HG03103 (cell line): ENCODE data around the gene B3GAT2.
"Not testable (repeated sequence)": the region's sequence is repeated elsewhere in the genome, so short reads cannot be mapped to it uniquely, and the experiment has no call there.

ENCODE experiments used
- ATAC-seq: cut with Tn5 transposase; IDR thresholded peaks from one replicate; pipeline ENCODE4 v1.9.1; 2021; ENCODE audit warnings: low read depth; ENCODE audit not compliant: unreplicated experiment

B3GAT2 gene, protein sequence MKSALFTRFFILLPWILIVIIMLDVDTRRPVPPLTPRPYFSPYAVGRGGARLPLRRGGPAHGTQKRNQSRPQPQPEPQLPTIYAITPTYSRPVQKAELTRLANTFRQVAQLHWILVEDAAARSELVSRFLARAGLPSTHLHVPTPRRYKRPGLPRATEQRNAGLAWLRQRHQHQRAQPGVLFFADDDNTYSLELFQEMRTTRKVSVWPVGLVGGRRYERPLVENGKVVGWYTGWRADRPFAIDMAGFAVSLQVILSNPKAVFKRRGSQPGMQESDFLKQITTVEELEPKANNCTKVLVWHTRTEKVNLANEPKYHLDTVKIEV

DNA sequence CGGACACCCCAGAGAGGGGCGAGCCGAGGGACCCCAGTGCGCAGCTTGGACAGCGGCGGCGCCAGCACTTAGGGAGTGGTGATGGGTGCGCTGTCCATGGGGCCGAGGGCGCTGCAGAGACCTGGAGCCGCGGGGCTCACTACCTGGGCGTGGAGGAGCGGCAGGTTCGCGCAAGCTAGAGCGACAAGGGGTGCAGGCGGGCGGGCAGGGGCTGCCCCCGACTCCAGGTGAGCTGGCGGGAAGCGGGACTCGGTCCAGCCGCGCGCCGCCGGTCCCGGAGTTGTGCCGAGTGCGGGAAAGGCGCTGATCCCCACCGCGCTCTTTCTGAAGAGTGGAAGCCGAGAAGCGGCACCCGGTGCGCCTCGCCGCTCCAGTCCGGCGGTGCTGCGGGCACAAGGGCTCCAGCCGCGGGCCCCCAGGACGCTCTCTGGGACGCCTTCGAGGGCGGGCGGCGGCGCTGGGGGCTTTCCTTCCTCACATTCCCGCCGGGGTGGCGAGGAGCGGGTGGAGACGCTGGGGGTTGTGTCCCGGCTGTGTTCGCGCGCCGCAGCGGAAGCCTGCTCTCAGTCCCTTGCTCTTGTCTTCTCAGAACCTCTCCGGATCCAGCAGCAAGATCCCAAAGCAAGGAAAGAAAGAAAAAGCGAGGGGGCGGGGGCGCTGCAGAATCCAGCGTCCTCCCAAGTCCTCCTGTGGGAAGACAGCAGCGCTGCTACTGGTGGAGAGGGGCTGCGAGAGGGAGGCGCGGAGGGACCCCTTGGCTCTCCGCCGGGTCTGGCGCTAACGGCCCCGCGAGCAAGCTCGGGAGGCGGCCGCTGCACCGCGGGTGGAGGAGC lies at the start of gene B3GAT2:
B3GAT2 (minus strand) TSS at position 610 of the 833 bp plus-strand sequence. CDS start 631 bp downstream, outside the sequence.
- ATAC-seq, result peak; percentile 12

DNA sequence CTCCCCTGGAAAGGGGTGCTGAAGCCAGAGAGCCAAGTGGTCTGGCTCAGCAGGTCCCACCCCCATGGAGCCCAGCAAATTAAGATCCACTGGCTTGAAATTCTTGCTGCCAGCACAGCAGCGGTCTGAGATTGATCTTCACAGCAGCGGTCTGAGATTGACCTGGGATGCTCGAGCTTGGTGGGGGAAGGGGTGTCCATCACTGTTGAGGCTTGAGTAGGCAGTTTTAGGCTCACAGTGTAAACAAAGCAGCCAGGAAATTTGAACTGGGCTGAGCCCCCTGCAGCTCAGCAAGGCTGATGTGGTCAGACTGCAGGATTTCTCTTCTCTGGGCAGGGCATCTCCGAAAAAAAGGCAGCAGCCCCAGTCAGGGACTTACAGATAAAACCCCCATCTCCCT lies 41.3 kb upstream of the B3GAT2 start:
- no peak for ATAC-seq

DNA sequence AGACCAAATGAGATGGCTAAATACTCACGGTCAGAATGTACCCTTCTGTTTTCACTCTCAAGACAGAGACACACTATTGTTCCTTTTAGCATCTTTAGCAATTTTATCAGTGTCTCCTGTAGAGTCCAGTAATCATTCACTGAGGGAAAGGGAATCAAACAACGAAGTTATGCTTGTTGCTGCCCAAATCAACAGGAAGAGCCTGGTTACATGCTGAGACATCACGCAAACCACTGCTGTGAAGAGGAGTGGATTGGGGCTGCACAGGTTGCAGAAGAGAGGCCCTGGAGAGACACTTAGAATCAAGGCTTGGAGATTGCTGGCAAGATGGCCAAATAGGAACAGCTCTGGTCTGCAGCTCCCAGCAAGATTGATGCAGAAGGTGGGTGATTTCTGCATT lies 40.5 kb upstream of the B3GAT2 start:
- ATAC-seq, result no peak

DNA sequence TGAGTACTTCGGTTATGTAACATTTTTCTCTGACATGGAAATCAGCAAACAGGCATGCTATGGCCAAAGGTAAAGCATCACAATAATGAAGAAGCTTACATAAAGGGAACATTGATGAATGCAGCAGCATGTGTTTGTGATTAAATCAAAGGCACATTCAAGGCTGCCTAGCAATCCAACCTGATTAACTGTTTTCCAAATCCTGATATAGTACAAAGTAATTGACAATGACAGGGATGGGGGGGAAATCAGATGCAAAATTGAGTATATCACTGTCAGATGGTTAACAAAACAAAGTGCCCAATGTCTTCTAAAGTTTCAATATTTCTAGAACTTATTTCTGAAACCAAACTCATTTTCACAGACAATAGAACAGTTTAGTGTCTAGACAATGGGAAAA lies 39.2 kb upstream of the B3GAT2 start:
- no peak for ATAC-seq

DNA sequence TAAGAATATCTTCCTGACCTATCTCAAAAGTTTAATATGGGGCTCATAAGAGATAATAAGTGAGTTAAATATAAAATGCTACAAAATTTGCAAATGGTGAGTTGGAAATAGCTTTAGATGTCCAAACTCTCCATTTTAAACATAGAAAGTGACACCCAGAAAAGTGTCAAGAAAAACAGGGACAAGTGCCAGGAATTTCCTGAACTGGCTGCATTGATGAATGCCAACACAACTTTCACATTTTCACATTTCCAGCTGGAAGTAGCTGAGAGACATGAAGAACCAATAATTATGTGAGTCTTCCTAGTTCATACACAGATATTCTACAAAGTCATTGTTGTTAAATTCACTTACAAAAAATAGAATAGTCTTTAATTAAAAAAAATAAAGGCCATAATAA lies 38.6 kb upstream of the B3GAT2 start:
- no peak for ATAC-seq

DNA sequence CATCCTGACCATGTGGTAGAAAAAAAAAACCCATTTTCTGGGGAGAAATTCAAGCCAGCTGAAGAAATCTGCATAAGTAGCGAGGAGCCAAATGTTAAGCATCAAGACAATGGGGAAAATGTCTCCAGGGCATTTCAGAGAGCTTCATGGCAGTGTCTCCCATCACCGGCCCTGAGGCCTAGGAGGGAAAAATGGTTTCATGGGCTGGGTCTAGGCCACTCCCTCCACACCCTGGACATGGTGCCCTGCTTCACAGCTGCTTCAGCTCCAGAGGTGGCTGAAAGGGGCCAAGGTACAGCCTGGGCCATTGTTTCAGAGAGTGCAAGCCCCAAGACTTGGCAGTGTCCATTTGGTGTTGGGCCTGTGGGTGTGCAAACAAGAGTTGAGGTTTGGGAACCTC lies 34.4 kb upstream of the B3GAT2 start:
- ATAC-seq, result no peak

DNA sequence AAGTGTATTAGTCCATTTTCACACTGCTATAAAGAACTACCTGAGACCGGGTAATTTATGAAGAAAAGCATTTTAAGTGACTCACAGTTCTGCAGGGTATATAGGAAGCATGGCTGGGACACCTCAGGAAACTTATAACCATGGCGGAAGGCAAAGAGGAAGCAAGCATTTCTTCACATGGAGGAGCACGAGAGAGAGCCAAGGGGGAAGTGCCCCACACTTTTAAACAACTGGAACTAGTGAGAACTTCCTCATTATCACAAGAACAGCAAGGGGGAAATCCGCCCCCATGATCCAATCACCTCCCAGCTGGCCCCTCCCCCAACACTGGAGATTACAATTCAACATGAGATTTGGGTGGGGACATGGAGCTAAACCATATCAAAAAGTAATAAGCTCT lies 28.3 kb upstream of the B3GAT2 start:
- no peak for ATAC-seq

DNA sequence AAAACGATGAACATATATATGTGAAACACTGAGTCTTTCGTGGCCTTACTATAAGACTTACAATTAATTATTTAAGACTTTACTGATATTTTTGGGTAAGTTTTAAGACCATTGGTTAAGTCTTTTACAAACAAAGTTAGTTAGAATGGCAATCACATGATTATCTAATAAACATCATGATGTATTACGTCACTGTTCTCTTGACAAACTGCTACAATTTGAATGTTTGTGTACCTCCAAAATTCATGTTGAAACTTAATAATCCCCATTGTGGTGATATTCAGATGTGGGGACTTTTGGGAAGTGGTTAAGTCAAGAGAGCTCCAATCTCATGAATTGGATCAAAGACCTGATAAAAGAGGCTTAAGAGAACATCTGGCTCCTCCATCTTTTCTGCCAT lies 25.9 kb upstream of the B3GAT2 start:
- no peak for ATAC-seq

DNA sequence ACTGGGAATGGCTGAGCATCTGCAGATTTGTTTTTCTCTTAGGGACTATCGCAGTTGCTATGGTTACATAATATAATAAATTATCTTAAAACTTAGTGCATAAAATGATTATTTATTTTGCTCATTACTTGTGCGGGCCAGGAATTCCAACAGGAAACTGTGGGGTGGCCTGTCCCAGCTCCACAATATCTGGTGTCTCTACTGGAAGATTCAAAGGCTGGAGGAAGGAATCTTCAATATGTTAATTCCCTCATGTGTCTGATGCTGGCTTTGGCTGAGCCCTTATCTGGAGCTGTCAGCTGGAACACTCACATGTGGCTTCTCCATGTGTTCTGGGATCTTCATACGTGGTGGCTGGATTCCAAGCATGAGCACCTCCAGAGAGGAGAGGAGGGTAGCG lies 23.9 kb upstream of the B3GAT2 start:
- ATAC-seq, result no peak

DNA sequence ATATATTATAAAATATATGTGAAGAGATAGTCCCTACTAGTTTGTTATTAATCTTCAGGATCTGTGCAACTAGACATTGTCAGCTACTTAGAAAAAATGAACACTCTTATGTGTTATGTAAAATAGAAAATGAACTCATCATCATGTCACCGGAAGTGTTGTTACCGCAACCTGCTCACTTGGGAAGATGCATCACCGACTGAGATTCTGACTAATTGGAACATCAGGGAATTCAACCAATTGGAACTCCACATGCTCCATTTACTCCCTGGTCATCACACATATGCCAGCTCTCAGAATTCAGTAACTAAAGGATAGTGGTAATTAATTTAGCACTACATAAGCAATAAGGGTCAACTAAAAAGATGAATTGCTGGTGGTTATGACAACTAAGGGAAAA lies 16.7 kb upstream of the B3GAT2 start:
- ATAC-seq, result no peak

DNA sequence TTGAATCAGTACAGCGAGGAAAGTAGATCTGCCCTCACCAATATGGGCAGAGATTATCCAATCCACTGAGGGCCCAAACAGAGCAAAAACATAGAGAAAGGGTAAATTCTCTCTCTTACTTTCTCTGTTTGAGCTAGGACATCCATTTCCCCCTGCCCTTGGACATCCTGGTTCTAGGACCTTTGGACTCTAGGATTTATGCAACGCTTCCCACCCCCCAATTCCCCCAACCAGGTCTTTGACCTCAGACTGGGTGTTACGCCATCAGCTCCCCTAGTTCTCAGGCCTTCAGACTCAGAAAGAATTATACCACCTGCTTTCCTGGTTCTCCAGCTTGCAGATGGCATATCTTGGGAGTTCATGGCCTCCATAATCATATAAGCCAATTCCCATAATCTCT lies 10.2 kb upstream of the B3GAT2 start:
- no peak for ATAC-seq

DNA sequence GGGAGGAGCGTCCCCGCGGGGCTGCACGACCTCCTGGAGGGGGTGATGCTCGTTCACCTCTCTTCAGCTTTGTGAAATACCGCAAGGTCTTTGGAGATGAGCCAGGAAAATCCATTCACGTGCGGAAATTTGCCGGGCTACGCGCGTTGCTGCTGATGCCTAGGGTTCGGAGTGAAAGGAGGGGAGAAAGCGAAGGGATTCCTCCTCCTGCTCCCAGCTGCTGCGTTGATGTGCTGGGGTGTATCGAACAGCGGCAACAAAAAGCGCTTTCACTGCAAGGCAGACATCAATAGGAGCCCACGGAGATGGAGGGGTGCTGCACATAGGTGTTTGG lies 391 bp upstream of the B3GAT2 start:
- ATAC-seq, result no peak

DNA sequence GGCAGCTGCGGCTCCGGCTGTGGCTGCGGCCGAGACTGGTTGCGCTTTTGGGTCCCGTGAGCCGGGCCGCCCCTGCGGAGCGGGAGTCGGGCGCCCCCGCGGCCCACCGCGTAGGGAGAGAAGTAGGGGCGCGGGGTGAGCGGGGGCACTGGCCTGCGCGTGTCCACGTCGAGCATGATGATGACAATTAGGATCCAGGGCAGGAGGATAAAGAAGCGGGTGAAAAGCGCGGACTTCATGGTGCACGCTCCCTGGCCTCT lies 739 bp downstream of the B3GAT2 start:
- no peak for ATAC-seq

DNA sequence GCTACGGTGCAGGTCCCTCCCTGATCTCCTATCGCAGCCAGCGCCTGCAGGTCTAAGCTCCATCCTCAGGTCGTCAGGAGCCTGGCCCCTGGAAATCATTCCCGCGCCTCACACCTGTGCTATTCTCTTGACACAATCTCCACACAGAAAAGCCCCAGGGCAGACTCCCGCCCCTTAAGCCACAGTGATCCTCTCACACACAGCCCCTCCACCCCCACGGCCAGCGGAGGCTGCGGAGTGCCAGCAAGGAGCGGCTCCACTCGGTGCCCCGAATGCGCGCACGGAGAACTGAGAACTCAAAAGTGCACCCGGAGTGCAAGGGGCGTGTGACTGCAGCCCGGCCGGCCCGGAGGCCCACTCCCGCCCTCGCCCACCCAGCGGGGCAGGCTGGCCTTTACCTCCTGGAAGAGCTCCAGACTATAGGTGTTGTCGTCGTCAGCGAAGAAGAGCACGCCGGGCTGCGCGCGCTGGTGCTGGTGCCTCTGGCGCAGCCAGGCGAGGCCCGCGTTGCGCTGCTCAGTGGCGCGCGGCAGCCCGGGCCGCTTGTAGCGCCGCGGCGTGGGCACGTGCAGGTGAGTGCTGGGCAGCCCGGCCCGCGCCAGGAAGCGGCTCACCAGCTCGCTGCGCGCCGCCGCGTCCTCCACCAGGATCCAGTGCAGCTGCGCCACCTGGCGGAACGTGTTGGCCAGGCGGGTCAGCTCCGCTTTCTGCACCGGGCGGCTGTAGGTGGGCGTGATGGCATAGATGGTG lies 1.2 kb downstream of the B3GAT2 start:
- peak; percentile 91 for ATAC-seq

DNA sequence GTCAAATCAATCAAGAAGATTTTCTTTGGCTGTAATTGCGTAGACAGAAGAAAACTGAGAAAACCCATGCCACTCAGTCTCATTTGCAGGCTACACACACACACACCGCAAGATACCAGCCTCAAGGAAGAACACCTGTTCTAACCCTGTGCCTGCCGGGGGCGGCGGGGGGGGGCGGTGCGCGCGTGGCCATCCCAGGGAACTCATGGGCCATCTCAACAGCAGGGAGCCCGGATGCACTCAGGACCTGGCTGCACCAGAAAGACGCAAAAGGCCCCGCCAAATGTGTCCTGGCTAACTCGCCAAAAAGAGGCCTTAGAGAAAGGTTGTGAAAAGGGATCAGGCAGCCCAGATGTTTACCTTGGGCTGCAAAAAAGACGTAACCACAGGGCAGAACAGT lies 2.1 kb downstream of the B3GAT2 start:
- ATAC-seq, result no peak

DNA sequence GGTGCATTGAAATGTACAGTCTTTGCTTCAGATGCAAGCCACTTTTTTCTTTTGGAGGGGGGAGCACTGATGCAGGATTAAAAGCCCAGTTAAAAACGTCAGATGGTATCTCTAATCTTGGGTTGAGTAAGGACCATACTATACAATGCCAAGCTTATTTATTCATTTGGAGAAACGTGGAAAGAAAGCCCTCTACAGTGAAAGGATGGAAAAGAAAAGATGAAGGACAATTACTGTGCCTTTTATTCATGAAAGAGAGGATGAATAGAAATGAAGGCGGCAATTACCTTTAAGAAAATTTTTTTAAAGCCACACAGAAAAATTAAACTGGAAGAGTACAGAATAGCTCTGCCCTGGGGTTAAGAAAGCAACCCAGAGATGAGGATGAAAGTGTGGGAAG lies 2.7 kb downstream of the B3GAT2 start:
- no peak for ATAC-seq

DNA sequence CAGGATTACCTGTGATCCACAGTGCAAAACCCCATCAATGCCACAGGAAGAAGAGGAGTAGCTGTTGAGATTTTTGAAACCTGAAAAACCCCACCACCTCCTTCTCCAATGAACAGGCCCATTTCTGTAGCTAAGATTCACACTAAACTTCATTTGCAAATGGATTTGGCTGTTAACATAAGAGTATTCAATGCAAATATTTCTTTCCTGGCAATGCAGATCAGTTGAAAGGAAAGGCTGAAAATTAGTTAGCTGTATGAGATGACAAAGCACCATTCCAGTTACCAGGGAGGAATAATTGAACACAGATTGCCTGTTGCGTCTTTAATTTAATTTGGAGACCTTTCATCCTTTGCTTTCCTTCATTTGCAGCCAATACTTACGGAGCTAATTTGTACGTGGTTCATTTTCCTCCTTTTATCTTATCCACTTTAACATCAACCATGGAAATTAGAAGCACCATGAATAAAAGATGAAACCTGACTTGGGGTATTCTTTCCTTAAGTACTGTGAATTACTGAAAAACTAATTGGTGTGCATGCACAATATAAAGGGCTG lies 4.2 kb downstream of the B3GAT2 start:
- no peak for ATAC-seq

DNA sequence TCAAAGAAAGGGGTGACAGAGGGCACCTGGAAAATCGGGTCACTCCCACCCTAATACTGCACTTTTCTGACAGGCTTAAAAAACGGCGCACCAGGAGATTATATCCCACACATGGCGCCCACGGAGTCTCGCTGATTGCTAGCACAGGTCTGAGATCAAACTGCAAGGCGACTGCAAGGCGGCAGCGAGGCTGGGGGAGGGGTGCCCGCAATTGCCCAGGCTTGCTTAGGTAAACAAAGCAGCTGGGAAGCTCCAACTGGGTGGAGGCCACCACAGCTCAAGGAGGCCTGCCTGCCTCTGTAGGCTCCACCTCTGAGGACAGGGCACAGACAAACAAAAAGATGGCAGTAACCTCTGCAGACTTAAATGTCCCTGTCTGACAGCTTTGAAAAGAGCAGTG lies 12.5 kb downstream of the B3GAT2 start:
- ATAC-seq, result not testable (repeated sequence)

DNA sequence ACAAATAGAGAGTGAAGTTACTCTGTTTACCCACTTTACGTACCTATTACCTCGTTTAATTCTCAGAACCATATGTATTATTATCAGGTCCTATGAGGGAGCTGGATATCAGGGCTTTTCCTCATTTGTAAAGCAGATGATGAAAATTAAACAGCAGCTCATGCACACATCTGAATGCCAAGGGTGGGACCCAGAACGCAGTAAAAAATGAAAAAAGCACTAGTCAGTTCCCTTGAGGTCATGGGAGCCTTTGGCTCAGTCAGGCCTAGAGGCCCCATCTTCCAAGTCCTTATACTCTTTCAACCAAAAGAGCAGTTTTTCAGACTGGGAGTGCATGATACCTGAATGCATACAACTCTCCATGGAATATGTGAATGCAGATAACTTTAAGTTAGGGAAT lies 23.0 kb downstream of the B3GAT2 start:
- ATAC-seq, result no peak

DNA sequence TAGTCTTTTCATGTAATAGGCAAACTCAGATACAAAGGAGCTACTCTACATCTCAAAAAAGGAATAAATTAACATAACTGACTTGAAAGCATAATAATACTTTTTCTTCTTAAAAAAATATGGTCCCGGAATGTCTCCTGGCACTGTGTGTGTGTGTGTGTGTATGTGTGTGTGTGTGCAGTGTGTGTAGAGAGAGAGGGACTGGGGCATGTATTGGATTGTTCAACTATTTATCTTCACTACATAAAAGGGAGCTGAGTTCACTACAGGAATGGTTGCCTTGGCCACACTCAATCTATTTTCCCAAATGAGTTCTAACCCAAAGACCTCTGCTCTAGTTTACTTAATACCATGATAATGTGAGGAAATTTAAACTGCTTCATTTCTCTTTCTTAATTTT lies 51.1 kb downstream of the B3GAT2 start:
- ATAC-seq, result no peak

DNA sequence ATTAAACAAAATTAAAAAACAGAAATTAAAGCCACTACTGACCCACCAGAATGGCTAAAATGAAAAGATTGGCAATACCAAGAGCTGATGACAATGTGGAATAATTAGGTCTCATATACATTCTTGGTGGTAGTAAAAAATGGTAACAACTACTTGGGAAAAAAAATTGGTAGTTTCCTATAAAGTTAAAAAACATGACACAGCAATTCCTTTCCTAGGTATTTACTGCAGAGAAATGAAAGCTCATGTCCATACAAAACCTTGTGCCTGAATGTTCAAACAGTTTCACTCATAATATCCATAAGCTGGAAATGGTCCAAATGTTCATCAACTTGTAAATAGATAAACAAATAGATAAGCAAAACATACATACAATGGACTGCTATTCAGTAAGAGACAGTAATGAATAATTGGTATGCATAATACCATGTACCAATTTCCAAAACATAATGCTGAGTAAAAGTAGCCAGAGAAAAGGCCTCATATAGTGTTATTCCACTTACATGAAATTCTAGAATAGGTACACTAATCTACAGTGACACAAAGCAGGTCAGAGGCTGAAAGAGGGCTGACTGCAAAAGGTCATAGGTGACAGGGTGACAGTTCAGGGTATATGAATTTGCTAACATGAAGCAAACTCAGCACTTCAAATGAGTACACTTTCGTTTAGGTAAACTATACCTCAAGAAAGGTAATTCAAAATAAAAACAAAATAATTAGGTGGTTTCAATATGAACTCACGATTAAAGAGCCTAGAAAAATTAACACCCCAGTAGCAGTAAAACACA lies 53.0 kb downstream of the B3GAT2 start:
- no peak for ATAC-seq
